PC-9 (cell line): Measurements from ENCODE around the gene GRM7. TPM values are rescaled to one million over a fixed set of nuclear protein-coding genes. Genes with fewer than 3 reads are reported as not detected.

ENCODE experiments used
- BruUV-seq: library from RNA; stranded (reverse); fragments of 400-500 nt; replicated peaks from 2 replicates; lab custom pipeline; 2021; lab: Mats Ljungman, UMichigan
- CTCF ChIA-PET: fragments of 300-600 bp; sonication (Branson Sonifier 250); formaldehyde crosslinking; loops from one replicate; lab custom pipeline; 2022; ENCODE audit warnings: antibody characterized with exemption; lab: Charles Lee
- POLR2A ChIA-PET: fragments of 300-600 bp; sonication (Branson Sonifier 250); formaldehyde crosslinking; loops from one replicate; lab custom pipeline; 2022; ENCODE audit warnings: antibody characterized with exemption; ENCODE audit not compliant: unreplicated experiment; lab: Charles Lee
- DNase-seq, 2 experiments: peaks; one replicate each; pipeline versions ENCODE4 v3.0.0 to v3.0.0-alpha.2; 2015 to 2022; ENCODE audit warnings: mixed read lengths in 1 of 2
- H2AFZ ChIP-seq: fragments of 200-600 bp; sonication (generic); 2 replicates; pipeline ENCODE4 v1.8.1; 2017; ENCODE audit warnings: antibody characterized with exemption
- H3F3A ChIP-seq: fragments of 200-600 bp; sonication (generic); 2 replicates; pipeline ENCODE4 v1.8.1; 2017; ENCODE audit warnings: antibody characterized with exemption, mild to moderate bottlenecking, low read depth; ENCODE audit not compliant: insufficient read depth
- H3K27ac ChIP-seq: fragments of 200-600 bp; sonication (generic); 2 replicates; pipeline ENCODE4 v1.6.1; 2016; ENCODE audit warnings: mixed run types
- H3K27me3 ChIP-seq: fragments of 200-600 bp; sonication (generic); 2 replicates; pipeline ENCODE4 v1.6.1; 2016; ENCODE audit warnings: low read depth, mixed run types; ENCODE audit not compliant: insufficient read depth
- H3K36me3 ChIP-seq: fragments of 200-600 bp; sonication (generic); 2 replicates; pipeline ENCODE4 v1.6.1; 2016; ENCODE audit warnings: low read depth, mixed run types
- H3K4me1 ChIP-seq: fragments of 200-600 bp; sonication (generic); replicated peaks from 2 replicates; pipeline ENCODE4 v1.6.1; 2016; ENCODE audit warnings: mixed run types; ENCODE audit not compliant: insufficient read depth
- H3K4me2 ChIP-seq: fragments of 200-600 bp; sonication (generic); 2 replicates; pipeline ENCODE4 v1.6.1; 2017; ENCODE audit warnings: mixed run types
- H3K4me3 ChIP-seq: fragments of 200-600 bp; sonication (generic); 2 replicates; pipeline ENCODE4 v1.6.1; 2016; ENCODE audit warnings: mixed run types
- H3K79me2 ChIP-seq: fragments of 200-600 bp; sonication (generic); 2 replicates; pipeline ENCODE4 v1.6.1; 2017; ENCODE audit warnings: low read depth, mixed run types
- H3K9me2 ChIP-seq: fragments of 200-600 bp; sonication (generic); 2 replicates; pipeline ENCODE4 v1.8.1; 2017; ENCODE audit warnings: mild to moderate bottlenecking; ENCODE audit not compliant: insufficient read depth
- H3K9me3 ChIP-seq: fragments of 200-600 bp; sonication (generic); 2 replicates; pipeline ENCODE4 v1.8.1; 2016; ENCODE audit warnings: low read depth; ENCODE audit not compliant: insufficient read depth
- H4K20me1 ChIP-seq: fragments of 200-600 bp; sonication (generic); 2 replicates; pipeline ENCODE4 v1.8.1; 2017; ENCODE audit not compliant: insufficient read depth
- EZH2 ChIP-seq: fragments of 200-600 bp; sonication (generic); IDR thresholded peaks from 2 replicates; pipeline ENCODE4 v1.8.0; 2017; ENCODE audit warnings: antibody characterized with exemption, low read depth
- intact Hi-C: fragments of 100-400 bp; cut with micrococcal nuclease; formaldehyde crosslinking; loops from one replicate; pipeline ENCODE4 v1.10.0; 2022; ENCODE audit not compliant: unreplicated experiment
- total RNA-seq: library from RNA; stranded (reverse); gene quantifications from 2 replicates; pipeline ENCODE4 v1.2.3, GENCODE V29; 2021
- TF ChIP-seq, protein P1 (sequence below): fragments of 200-600 bp; sonication (generic); conservative IDR thresholded peaks from 2 replicates; pipeline ENCODE4 v1.6.1; 2017; ENCODE audit warnings: mixed run types, antibody characterized with exemption, mild to moderate bottlenecking, moderate library complexity

Gene GRM7
- total RNA-seq, 1 experiment from 2014 or later: not detected

DNA sequence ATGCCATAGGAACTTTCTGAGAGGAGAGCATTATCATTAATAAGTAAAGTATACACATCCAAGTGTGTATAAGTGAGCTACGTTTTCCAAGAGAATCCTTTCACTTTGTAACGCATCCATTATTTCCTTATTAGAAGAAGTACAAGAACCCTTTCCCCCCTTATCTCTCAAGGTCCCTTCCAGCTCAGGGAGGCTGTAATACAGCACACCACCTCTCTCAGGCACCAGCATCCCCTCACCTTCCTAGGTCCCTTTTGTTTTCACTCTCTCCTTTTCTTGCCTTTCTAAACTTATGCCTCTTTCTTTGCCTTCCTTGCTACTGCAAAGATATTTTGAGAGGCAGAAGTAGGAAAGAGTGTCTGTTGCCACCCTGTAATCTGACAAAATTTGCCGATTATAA, 446.0 kb downstream of the GRM7 start:
- ChIA-PET POLR2A (no interaction called here), CTCF (no interaction called here)
- no peak for TF ChIP-seq EZH2
- TF ChIP-seq, protein P1, sequence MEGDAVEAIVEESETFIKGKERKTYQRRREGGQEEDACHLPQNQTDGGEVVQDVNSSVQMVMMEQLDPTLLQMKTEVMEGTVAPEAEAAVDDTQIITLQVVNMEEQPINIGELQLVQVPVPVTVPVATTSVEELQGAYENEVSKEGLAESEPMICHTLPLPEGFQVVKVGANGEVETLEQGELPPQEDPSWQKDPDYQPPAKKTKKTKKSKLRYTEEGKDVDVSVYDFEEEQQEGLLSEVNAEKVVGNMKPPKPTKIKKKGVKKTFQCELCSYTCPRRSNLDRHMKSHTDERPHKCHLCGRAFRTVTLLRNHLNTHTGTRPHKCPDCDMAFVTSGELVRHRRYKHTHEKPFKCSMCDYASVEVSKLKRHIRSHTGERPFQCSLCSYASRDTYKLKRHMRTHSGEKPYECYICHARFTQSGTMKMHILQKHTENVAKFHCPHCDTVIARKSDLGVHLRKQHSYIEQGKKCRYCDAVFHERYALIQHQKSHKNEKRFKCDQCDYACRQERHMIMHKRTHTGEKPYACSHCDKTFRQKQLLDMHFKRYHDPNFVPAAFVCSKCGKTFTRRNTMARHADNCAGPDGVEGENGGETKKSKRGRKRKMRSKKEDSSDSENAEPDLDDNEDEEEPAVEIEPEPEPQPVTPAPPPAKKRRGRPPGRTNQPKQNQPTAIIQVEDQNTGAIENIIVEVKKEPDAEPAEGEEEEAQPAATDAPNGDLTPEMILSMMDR: no peak
- no peaks in the 10 kb centered on the region for H3K9me2 ChIP-seq
- no peaks in the 10 kb centered on the region for H3K9me3 ChIP-seq
- no peaks in the 10 kb centered on the region for H3K36me3 ChIP-seq
- DNase-seq: no peak
- H4K20me1 ChIP-seq: no peaks in the 10 kb centered on the region
- no peaks in the 10 kb centered on the region for H3K4me1 ChIP-seq
- H3K79me2 ChIP-seq: no peaks in the 10 kb centered on the region
- H3F3A ChIP-seq: no peaks in the 10 kb centered on the region
- no TSS peak for BruUV-seq
- H3K4me3 ChIP-seq: no peak overlapping the region
- H2AFZ ChIP-seq: no peak overlapping the region
- no peak overlapping the region for H3K4me2 ChIP-seq
- intact Hi-C loops: no loop called here
- no peaks in the 10 kb centered on the region for H3K27me3 ChIP-seq
- no peak overlapping the region for H3K27ac ChIP-seq

DNA sequence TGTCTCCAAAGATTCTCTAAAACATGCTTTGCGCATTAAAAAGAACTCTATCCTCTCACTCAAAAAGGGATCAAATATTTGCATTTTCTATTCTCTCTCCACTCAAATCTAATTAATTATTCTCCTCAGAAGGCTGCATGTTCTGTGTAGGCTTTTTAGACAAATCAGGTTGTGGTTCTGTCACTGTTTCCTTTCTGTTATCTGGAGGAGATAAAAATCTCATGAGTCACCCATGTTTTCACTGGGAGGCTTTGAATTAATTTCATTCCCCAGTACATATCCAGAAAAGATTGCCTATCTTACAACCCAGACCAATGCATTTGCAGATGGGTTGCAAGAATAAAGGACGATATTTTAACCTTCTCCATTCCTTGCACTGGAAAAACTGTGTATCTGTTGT, 446.5 kb downstream of the GRM7 start:
- no peaks in the 10 kb centered on the region for H3K36me3 ChIP-seq
- H3K9me2 ChIP-seq: no peaks in the 10 kb centered on the region
- DNase-seq: no peak
- H3K4me2 ChIP-seq: no peak overlapping the region
- H3K79me2 ChIP-seq: no peaks in the 10 kb centered on the region
- TF ChIP-seq, protein P1: no peak
- TF ChIP-seq EZH2: no peak
- H4K20me1 ChIP-seq: no peaks in the 10 kb centered on the region
- no peaks in the 10 kb centered on the region for H3F3A ChIP-seq
- ChIA-PET CTCF (no interaction called here), POLR2A (no interaction called here)
- no peak overlapping the region for H2AFZ ChIP-seq
- intact Hi-C loops: no loop called here
- H3K4me3 ChIP-seq: no peak overlapping the region
- no TSS peak for BruUV-seq
- no peaks in the 10 kb centered on the region for H3K4me1 ChIP-seq
- H3K27ac ChIP-seq: no peak overlapping the region
- H3K9me3 ChIP-seq: no peaks in the 10 kb centered on the region
- H3K27me3 ChIP-seq: no peaks in the 10 kb centered on the region

DNA sequence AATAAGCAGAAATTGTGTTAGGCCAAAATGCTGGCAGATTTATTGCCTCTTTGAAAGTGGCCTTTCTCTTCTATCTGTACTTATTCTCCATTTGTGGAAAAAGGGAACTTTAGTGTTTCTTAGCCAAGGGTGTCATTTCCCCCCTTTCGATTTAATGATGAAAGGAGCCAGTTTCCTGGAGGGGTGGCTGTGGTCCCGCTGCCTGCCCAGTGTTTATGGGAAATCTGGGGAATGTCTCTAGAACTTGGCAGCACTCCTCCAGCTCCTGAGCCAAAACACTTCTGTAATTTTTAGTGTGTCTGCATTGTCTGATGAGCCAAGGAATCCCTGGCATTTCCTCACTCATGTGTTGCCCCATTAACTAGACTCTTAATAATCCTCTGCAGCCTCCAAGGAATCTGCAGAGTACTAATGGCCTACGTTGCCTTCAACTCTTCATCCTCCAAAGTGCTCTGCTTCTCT, 448.8 kb downstream of the GRM7 start:
- Histone ChIP-seq H3K9me2 (no peaks in the 10 kb centered on the region), H3K4me3 (no peak overlapping the region), H3K79me2 (no peaks in the 10 kb centered on the region), H2AFZ (no peak overlapping the region), H3K4me2 (no peak overlapping the region), H3F3A (no peaks in the 10 kb centered on the region), H3K4me1 (no peaks in the 10 kb centered on the region), H4K20me1 (no peaks in the 10 kb centered on the region), H3K27me3 (no peaks in the 10 kb centered on the region), H3K27ac (no peak overlapping the region), H3K9me3 (no peaks in the 10 kb centered on the region), H3K36me3 (no peaks in the 10 kb centered on the region)
- BruUV-seq: no TSS peak
- POLR2A ChIA-PET: no interaction called here
- no peak for DNase-seq
- intact Hi-C loops: no loop called here
- TF ChIP-seq, protein P1: no peak
- no peak for TF ChIP-seq EZH2
- CTCF ChIA-PET: no interaction called here
